Right renal cortex interstitium (tissue), 3 donors: ENCODE data around the gene RAI14. TPM values are rescaled to one million over a fixed set of nuclear protein-coding genes. Genes with fewer than 3 reads are reported as not detected.

Experiments
- polyA plus RNA-seq, 3 donors: library from polyadenylated mRNA; unstranded; fragments of 120-200 nt; gene quantifications; one replicate each; pipeline ENCODE4 v1.2.1, GENCODE V29; 2013; ENCODE audit not compliant: insufficient read length in 3 of 3

RAI14 gene
- polyA plus RNA-seq, 3 donors = 89.6 to 103 (median 100.0) TPM

Other genes starting within 250 kb of the RAI14 start
- gene TTC23L, start 182.8 kb downstream of the RAI14 start, polyA plus RNA-seq = 1 to 10 TPM; 3.2 to 3.6 (median 3.4) TPM